IMR-90 (cell line): Measurements from ENCODE around the gene SUGCT.

Experiments
- CEBPB ChIP-seq: IDR thresholded peaks from 2 replicates; pipeline ENCODE4 v1.6.1; 2012; ENCODE audit warnings: low read depth, low read length, improper control_type of control experiment
- CHD1 ChIP-seq: IDR thresholded peaks from 2 replicates; pipeline ENCODE4 v1.6.1; 2012; ENCODE audit warnings: low read depth, low read length, improper control_type of control experiment
- CTCF ChIP-seq: conservative IDR thresholded peaks from 2 replicates; pipeline ENCODE4 v1.5.1; 2012; ENCODE audit warnings: mild to moderate bottlenecking, low read depth, low read length, improper control_type of control experiment
- FOS ChIP-seq: fragments of 150-350 bp; IDR thresholded peaks from 2 replicates; pipeline ENCODE4 v1.6.1; 2016; ENCODE audit warnings: low read depth, low read length
- MAZ ChIP-seq: IDR thresholded peaks from 2 replicates; pipeline ENCODE4 v1.6.1; 2012; ENCODE audit warnings: low read depth, mild to moderate bottlenecking, low read length, improper control_type of control experiment, moderate library complexity, borderline replicate concordance
- NFE2L2 ChIP-seq: fragments of 150-350 bp; IDR thresholded peaks from 2 replicates; pipeline ENCODE4 v1.6.1; 2016; ENCODE audit warnings: low read depth, mild to moderate bottlenecking, low read length
- POLR2A ChIP-seq: IDR thresholded peaks from 2 replicates; pipeline ENCODE4 v1.6.1; 2012; ENCODE audit warnings: mild to moderate bottlenecking, low read depth, low read length
- RAD21 ChIP-seq: IDR thresholded peaks from 2 replicates; pipeline ENCODE4 v1.6.1; 2012; ENCODE audit warnings: low read length, improper control_type of control experiment
- RCOR1 ChIP-seq: IDR thresholded peaks from 2 replicates; pipeline ENCODE4 v1.6.1; 2012; ENCODE audit warnings: mild to moderate bottlenecking, low read length, improper control_type of control experiment; ENCODE audit not compliant: insufficient replicate concordance
- RFX5 ChIP-seq: IDR thresholded peaks from 2 replicates; pipeline ENCODE4 v1.8.0; 2012; ENCODE audit warnings: low read depth, mild to moderate bottlenecking, low read length, moderate library complexity
- SMC3 ChIP-seq: fragments of 150-350 bp; IDR thresholded peaks from 2 replicates; pipeline ENCODE4 v1.6.1; 2016; ENCODE audit warnings: low read depth, mild to moderate bottlenecking, antibody characterized with exemption, low read length, moderate library complexity

GRCh38 chr7:40122940-40123254 is 11.9 kb upstream of the SUGCT start:
- no peak for TF ChIP-seq CTCF
- no peak for TF ChIP-seq POLR2A
- no peak for TF ChIP-seq RAD21
- no peak for TF ChIP-seq CHD1
- TF ChIP-seq MAZ: no peak
- TF ChIP-seq CEBPB: no peak
- TF ChIP-seq RCOR1: no peak
- no peak for TF ChIP-seq SMC3
- TF ChIP-seq NFE2L2: no peak
- TF ChIP-seq FOS: no peak
- TF ChIP-seq RFX5: no peak
